ENCODE measurements around the gene GDPD4. TPM values are rescaled to one million over a fixed set of nuclear protein-coding genes. Genes with fewer than 3 reads are reported as not detected.

Gene GDPD4
- total RNA-seq, 1 experiment from 2014 or later = not detected

GRCh38 chr11:77191429-77191822, 110.1 kb downstream of the GDPD4 start:
- Histone ChIP-seq H3K79me2 (ENCODE audit: insufficient read depth, low read length) (no peaks in the 10 kb centered on the region), H3K9me3 (ENCODE audit: control insufficient read depth in 1 of 2, insufficient read depth in 1 of 2, low read depth in 1 of 2, low read length in 2 of 2) (no peaks in the 10 kb centered on the region), H4K20me1 (ENCODE audit: insufficient read depth) (no peaks in the 10 kb centered on the region), H3K4me1 (ENCODE audit: control insufficient read depth in 1 of 2, insufficient read depth in 2 of 2, low read length in 2 of 2) (peaks cover 0 to 14% of the 10 kb centered on the region in 2 experiments; a peak in 3 of 4 replicates), H3K36me3 (ENCODE audit: control insufficient read depth in 1 of 2, insufficient read depth in 2 of 2, low read length in 2 of 2) (no peaks in the 10 kb centered on the region), H3K9me2 (ENCODE audit: insufficient read depth) (no peaks in the 10 kb centered on the region), H3K4me2 (ENCODE audit: low read length) (peak overlapping the region; percentile 87), H3K27me3 (ENCODE audit: insufficient read depth, low read length) (no peaks in the 10 kb centered on the region), H3K27ac (ENCODE audit: low read depth, low read length) (peak overlapping the region; percentile 57; the same call in 1 of the 2 replicates), H3K9ac (ENCODE audit: low read length) (peak overlapping the region; percentile 61), H3K4me3 (replicated peaks in 1 of 2; ENCODE audit: low read depth in 1 of 2, low read length in 2 of 2) (peak overlapping the region; percentile 41 to 60), H2AFZ (ENCODE audit: low read depth, low read length, poor library complexity, severe bottlenecking) (peak overlapping the region; percentile 70)
- DNase-seq (ENCODE audit: low read depth, low spot score) (peak; percentile 7), ATAC-seq (peak; percentile 58)
- intact Hi-C loops (cut with micrococcal nuclease) = no loop called here
- POLR2A ChIA-PET = no interaction called here
- CTCF ChIA-PET = no interaction called here
- RAD21 ChIA-PET (ENCODE audit: low non-redundant PET in 1 of 2, low total read pairs in 2 of 2, uncharacterized antibody in 2 of 2, unreplicated experiment in 2 of 2) = no interaction called here
- no peak for TF ChIP-seq SP1 (IDR thresholded peaks at IDR 0.05; ENCODE audit: low read depth)
- no peak for TF ChIP-seq CBX3 (IDR thresholded peaks at IDR 0.05; ENCODE audit: low read depth)
- no peak for TF ChIP-seq JUND (IDR thresholded peaks at IDR 0.05)
- no peak; the same call in 1 of the 2 replicates for TF ChIP-seq POLR2AphosphoS5 (IDR thresholded peaks at IDR 0.05; ENCODE audit: low read depth, low read length)
- no peak for TF ChIP-seq ZBTB33 (IDR thresholded peaks at IDR 0.05; ENCODE audit: extremely low read depth, insufficient replicate concordance, low read length)
- peak; percentile 17 for TF ChIP-seq POLR2A (IDR thresholded peaks at IDR 0.05; ENCODE audit: borderline replicate concordance, extremely low read depth, insufficient read depth, insufficient read length)
- BruUV-seq (replicated peaks) = TSS peak; percentile 40

- Histone ChIP-seq H3K79me2 (ENCODE audit: insufficient read depth, low read length) (no peaks in the 10 kb centered on the region), H3K9me3 (ENCODE audit: control insufficient read depth in 1 of 2, insufficient read depth in 1 of 2, low read depth in 1 of 2, low read length in 2 of 2) (no peaks in the 10 kb centered on the region), H3K4me2 (ENCODE audit: low read length) (no peak overlapping the region), H3K9ac (ENCODE audit: low read length) (no peak overlapping the region), H3K36me3 (ENCODE audit: control insufficient read depth in 1 of 2, insufficient read depth in 2 of 2, low read length in 2 of 2) (no peaks in the 10 kb centered on the region), H3K4me1 (ENCODE audit: control insufficient read depth in 1 of 2, insufficient read depth in 2 of 2, low read length in 2 of 2) (peaks cover 0 to 14% of the 10 kb centered on the region in 2 experiments; a peak in 3 of 4 replicates), H3K27ac (ENCODE audit: low read depth, low read length) (no peak overlapping the region), H3K4me3 (replicated peaks in 1 of 2; ENCODE audit: low read depth in 1 of 2, low read length in 2 of 2) (no peak overlapping the region), H2AFZ (ENCODE audit: low read depth, low read length, poor library complexity, severe bottlenecking) (no peak overlapping the region), H4K20me1 (ENCODE audit: insufficient read depth) (no peaks in the 10 kb centered on the region), H3K27me3 (ENCODE audit: insufficient read depth, low read length) (no peaks in the 10 kb centered on the region), H3K9me2 (ENCODE audit: insufficient read depth) (no peaks in the 10 kb centered on the region)
- TF ChIP-seq ZNF274 (IDR thresholded peaks at IDR 0.05; ENCODE audit: low read depth, low read length) = no peak
- TF ChIP-seq CTCF (IDR thresholded peaks at IDR 0.05 in 2 of 3, conservative IDR thresholded peaks at IDR 0.05 in 1 of 3; ENCODE audit: borderline replicate concordance in 1 of 3, insufficient read depth in 1 of 3, low read depth in 2 of 3, low read length in 2 of 3) = 0 out of 6 replicates have a peak, but pooled peaks of 2 of the 3 experiments have one; percentile 7 to 12
- POLR2A ChIA-PET = no interaction called here
- DNase-seq (ENCODE audit: low read depth, low spot score) (no peak), ATAC-seq (no peak)
- RAD21 ChIA-PET (ENCODE audit: low non-redundant PET in 1 of 2, low total read pairs in 2 of 2, uncharacterized antibody in 2 of 2, unreplicated experiment in 2 of 2) = no interaction called here
- intact Hi-C loops (cut with micrococcal nuclease) = no loop called here
- no TSS peak for BruUV-seq (replicated peaks)
- CTCF ChIA-PET = interaction anchor here (0.6 kb wide), 1 partner anchor 429 kb away, joined by 3 read pairs; no protein-coding TSS in a partner anchor
Observed at GRCh38 chr11:77190331-77191075, 111.0 kb downstream of the GDPD4 start.
